NT2/D1 (cell line): ENCODE results near the gene ROCK2.

Source experiments
- SUZ12 ChIP-seq: IDR thresholded peaks from 2 replicates; pipeline ENCODE4 v1.6.1; 2011; ENCODE audit not compliant: insufficient read length, insufficient read depth; ENCODE audit errors: extremely low read depth
- YY1 ChIP-seq: IDR thresholded peaks from 2 replicates; pipeline ENCODE4 v1.6.1; 2011; ENCODE audit not compliant: insufficient read length, insufficient read depth
- ZNF274 ChIP-seq: IDR thresholded peaks from 2 replicates; pipeline ENCODE4 v1.6.1; 2011; ENCODE audit warnings: mild to moderate bottlenecking, low read depth, low read length

DNA sequence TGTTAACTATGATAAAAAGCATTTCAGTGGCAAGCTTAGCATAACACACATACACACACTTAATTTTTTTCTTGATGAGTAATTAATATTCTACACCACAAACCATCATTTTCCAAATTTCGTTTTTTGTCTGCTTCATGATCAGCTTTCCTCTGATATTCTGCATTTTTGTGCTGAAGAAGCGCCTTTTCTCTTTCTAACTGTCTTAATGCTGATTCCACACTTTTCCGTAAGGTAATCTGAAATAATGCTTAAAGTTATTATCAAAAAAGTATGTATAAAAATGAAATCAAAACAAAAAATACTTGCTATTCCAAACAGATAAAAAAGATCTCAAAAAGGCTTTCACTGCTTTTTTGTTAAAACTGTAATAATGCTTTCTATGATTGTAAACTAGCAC is 129.0 kb downstream of the ROCK2 start:
- TF ChIP-seq ZNF274 (no peak), YY1 (no peak), SUZ12 (no peak)
